HEK293 (cell line): ENCODE results near the gene DEFB132.
A peak's percentile ranks its signal among the peaks of the same experiment; 100 is the strongest.

Experiments
- CTCF ChIA-PET: fragments of 350-600 bp; formaldehyde crosslinking; extraction: SDS; loops from one replicate; lab custom pipeline; 2021; ENCODE audit warnings: antibody characterized with exemption; lab: Yijun Ruan, JAX
- POLR2A ChIA-PET: fragments of 300-600 bp; formaldehyde crosslinking; extraction: SDS; loops from one replicate; lab custom pipeline; 2020; ENCODE audit warnings: antibody characterized with exemption, inconsistent platforms; lab: Yijun Ruan, JAX
- H3K27ac ChIP-seq: fragments of 200-500 bp; sonication (Bioruptor generic); 2 replicates; pipeline ENCODE4 v1.5.1; 2014; ENCODE audit warnings: low read depth, low read length, control low read depth, inconsistent platforms; ENCODE audit errors: extremely low read depth
- H3K36me3 ChIP-seq, 2 experiments: fragments of 200-500 bp in 1 of 2; sonication (Bioruptor generic) in 1 of 2; 1 replicate in 1 of 2; 2 replicates in 1 of 2; pipeline ENCODE4 v1.5.1; 2014 to 2017; ENCODE audit warnings: inconsistent platforms in 2 of 2, low read length in 2 of 2; ENCODE audit not compliant: control insufficient read depth in 2 of 2, insufficient read depth in 1 of 2
- H3K4me1 ChIP-seq: fragments of 200-500 bp; sonication (Bioruptor generic); 2 replicates; pipeline ENCODE4 v1.5.1; 2014; ENCODE audit warnings: mild to moderate bottlenecking, low read length, inconsistent platforms; ENCODE audit not compliant: control insufficient read depth, insufficient read depth
- H3K4me3 ChIP-seq: 2 replicates; pipeline ENCODE4 v1.5.1; 2011; ENCODE audit warnings: low read depth, mild to moderate bottlenecking, control low read depth, low read length, moderate library complexity
- H3K9me3 ChIP-seq: fragments of 200-500 bp; sonication (Bioruptor generic); 2 replicates; pipeline ENCODE4 v1.5.1; 2014; ENCODE audit warnings: low read depth, low read length, inconsistent platforms; ENCODE audit not compliant: control insufficient read depth, insufficient read depth
- BCL11A ChIP-seq: fragments of 450-650 bp; formaldehyde crosslinking; IDR thresholded peaks from 2 replicates; pipeline ENCODE4 v1.5.1; 2016; ENCODE audit warnings: low read depth, missing biosample characterization, missing genetic modification characterization
- CTCF ChIP-seq: fragments of 450-650 bp; formaldehyde crosslinking; IDR thresholded peaks from 2 replicates; pipeline ENCODE4 v1.5.1; 2016; ENCODE audit warnings: missing biosample characterization, missing genetic modification characterization
- GLI2 ChIP-seq: fragments of 450-650 bp; formaldehyde crosslinking; IDR thresholded peaks from 2 replicates; pipeline ENCODE4; 2017; ENCODE audit warnings: missing biosample characterization, missing genetic modification characterization, low read depth, borderline replicate concordance
- GLIS2 ChIP-seq: fragments of 450-650 bp; formaldehyde crosslinking; IDR thresholded peaks from 2 replicates; pipeline ENCODE4 v1.5.1; 2016; ENCODE audit warnings: missing biosample characterization, missing genetic modification characterization
- IKZF3 ChIP-seq: fragments of 450-650 bp; IDR thresholded peaks from 2 replicates; pipeline ENCODE4 v1.5.0; 2018; ENCODE audit warnings: missing biosample characterization, mild to moderate bottlenecking, missing genetic modification characterization, moderate library complexity
- KLF1 ChIP-seq: fragments of 450-650 bp; formaldehyde crosslinking; IDR thresholded peaks from 2 replicates; pipeline ENCODE4 v1.5.1; 2016; ENCODE audit warnings: missing biosample characterization, missing genetic modification characterization
- SP2 ChIP-seq: fragments of 450-650 bp; formaldehyde crosslinking; IDR thresholded peaks from 2 replicates; pipeline ENCODE4 v1.5.1; 2016; ENCODE audit warnings: missing biosample characterization, missing genetic modification characterization
- SP3 ChIP-seq: fragments of 450-650 bp; formaldehyde crosslinking; IDR thresholded peaks from 2 replicates; pipeline ENCODE4 v1.5.1; 2016; ENCODE audit warnings: missing biosample characterization, missing genetic modification characterization
- ZBTB20 ChIP-seq: fragments of 450-650 bp; formaldehyde crosslinking; IDR thresholded peaks from 2 replicates; pipeline ENCODE4 v1.5.1; 2016; ENCODE audit warnings: missing biosample characterization, missing genetic modification characterization
- ZBTB48 ChIP-seq: fragments of 450-650 bp; formaldehyde crosslinking; IDR thresholded peaks from 2 replicates; pipeline ENCODE4 v1.5.1; 2016; ENCODE audit warnings: missing biosample characterization, missing genetic modification characterization
- ZBTB7A ChIP-seq: fragments of 450-650 bp; formaldehyde crosslinking; IDR thresholded peaks from 2 replicates; pipeline ENCODE4 v1.5.1; 2016; ENCODE audit warnings: low read depth, missing biosample characterization, missing genetic modification characterization
- ZEB2 ChIP-seq: fragments of 450-650 bp; formaldehyde crosslinking; IDR thresholded peaks from 2 replicates; pipeline ENCODE4 v1.5.1; 2016; ENCODE audit warnings: missing biosample characterization, missing genetic modification characterization
- ZNF2 ChIP-seq: fragments of 450-650 bp; formaldehyde crosslinking; IDR thresholded peaks from 2 replicates; pipeline ENCODE4 v1.5.1; 2016; ENCODE audit warnings: missing biosample characterization, missing genetic modification characterization
- ZNF221 ChIP-seq: fragments of 450-650 bp; formaldehyde crosslinking; IDR thresholded peaks from 2 replicates; pipeline ENCODE4 v1.5.1; 2017; ENCODE audit warnings: missing biosample characterization, missing genetic modification characterization, borderline replicate concordance
- ZNF335 ChIP-seq: fragments of 450-650 bp; formaldehyde crosslinking; conservative IDR thresholded peaks from 2 replicates; pipeline ENCODE4 v1.5.1; 2016; ENCODE audit warnings: missing biosample characterization, missing genetic modification characterization
- ZNF600 ChIP-seq: fragments of 450-650 bp; formaldehyde crosslinking; IDR thresholded peaks from 2 replicates; pipeline ENCODE4 v1.5.1; 2016; ENCODE audit warnings: missing biosample characterization, missing genetic modification characterization
- ZNF610 ChIP-seq: fragments of 450-650 bp; formaldehyde crosslinking; IDR thresholded peaks from 2 replicates; pipeline ENCODE4 v1.5.1; 2016; ENCODE audit warnings: missing biosample characterization, missing genetic modification characterization, borderline replicate concordance
- ZNF664 ChIP-seq: fragments of 450-650 bp; formaldehyde crosslinking; IDR thresholded peaks from 2 replicates; pipeline ENCODE4 v1.5.1; 2016; ENCODE audit warnings: missing biosample characterization, missing genetic modification characterization
- ZNF777 ChIP-seq: fragments of 450-650 bp; formaldehyde crosslinking; IDR thresholded peaks from 2 replicates; pipeline ENCODE4 v1.5.1; 2017; ENCODE audit warnings: missing biosample characterization, missing genetic modification characterization, borderline replicate concordance
- ZXDB ChIP-seq: fragments of 450-650 bp; formaldehyde crosslinking; IDR thresholded peaks from 2 replicates; pipeline ENCODE4 v1.5.1; 2016; ENCODE audit warnings: missing biosample characterization, missing genetic modification characterization
- TF ChIP-seq, protein P1 (sequence below): fragments of 450-650 bp; formaldehyde crosslinking; IDR thresholded peaks from 2 replicates; pipeline ENCODE4 v1.5.1; 2017; ENCODE audit warnings: missing biosample characterization, missing genetic modification characterization
- TF ChIP-seq, protein P2 (sequence below): fragments of 450-650 bp; formaldehyde crosslinking; IDR thresholded peaks from 2 replicates; pipeline ENCODE4 v1.5.1; 2016; ENCODE audit warnings: missing biosample characterization, missing genetic modification characterization, borderline replicate concordance
- TF ChIP-seq, protein P3 (sequence below): fragments of 450-650 bp; formaldehyde crosslinking; IDR thresholded peaks from 2 replicates; pipeline ENCODE4 v1.5.1; 2016; ENCODE audit warnings: missing biosample characterization, missing genetic modification characterization
- TF ChIP-seq, protein P4 (sequence below): fragments of 450-650 bp; formaldehyde crosslinking; IDR thresholded peaks from 2 replicates; pipeline ENCODE4 v1.5.1; 2017; ENCODE audit warnings: missing biosample characterization, missing genetic modification characterization

The DEFB132 gene

DNA sequence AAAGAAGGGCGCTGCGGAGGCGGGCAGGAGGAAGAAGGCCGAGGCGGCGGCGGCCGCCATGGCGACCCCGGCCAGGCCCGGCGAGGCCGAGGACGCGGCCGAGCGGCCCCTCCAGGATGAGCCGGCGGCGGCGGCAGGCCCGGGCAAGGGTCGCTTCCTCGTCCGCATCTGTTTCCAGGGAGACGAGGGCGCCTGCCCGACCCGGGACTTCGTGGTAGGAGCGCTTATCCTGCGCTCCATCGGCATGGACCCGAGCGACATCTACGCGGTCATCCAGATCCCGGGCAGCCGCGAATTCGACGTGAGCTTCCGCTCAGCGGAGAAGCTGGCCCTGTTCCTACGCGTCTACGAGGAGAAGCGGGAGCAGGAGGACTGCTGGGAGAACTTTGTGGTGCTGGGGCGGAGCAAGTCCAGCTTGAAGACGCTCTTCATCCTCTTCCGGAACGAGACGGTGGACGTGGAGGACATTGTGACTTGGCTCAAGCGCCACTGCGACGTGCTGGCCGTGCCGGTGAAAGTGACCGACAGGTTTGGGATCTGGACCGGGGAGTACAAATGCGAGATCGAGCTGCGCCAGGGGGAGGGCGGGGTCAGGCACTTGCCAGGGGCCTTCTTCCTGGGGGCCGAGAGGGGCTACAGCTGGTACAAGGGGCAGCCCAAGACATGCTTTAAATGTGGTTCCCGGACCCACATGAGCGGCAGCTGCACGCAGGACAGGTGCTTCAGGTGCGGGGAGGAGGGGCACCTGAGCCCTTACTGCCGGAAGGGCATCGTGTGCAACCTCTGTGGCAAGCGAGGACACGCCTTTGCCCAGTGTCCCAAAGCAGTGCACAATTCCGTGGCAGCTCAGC lies 40.6 kb downstream of the DEFB132 start:
- CTCF ChIA-PET: interaction anchor here (1.0 to 2.9 kb wide), 2 partner anchors 31 to 33 kb away, joined by 4 to 15 read pairs; no protein-coding TSS in a partner anchor
- POLR2A ChIA-PET: interaction anchor here (0.6 to 6.2 kb wide), 6 partner anchors 10 to 245 kb away, joined by 3 to 74 read pairs (median 3); partner anchors contain the start of genes NRSN2 and SOX12
- peak; percentile 46 for TF ChIP-seq ZXDB (tag by site-specific recombination)
- TF ChIP-seq GLIS2 (tag by site-specific recombination): peak; percentile 71
- TF ChIP-seq ZNF664 (tag by site-specific recombination): no peak
- peak; percentile 42; the same call in 1 of the 2 replicates for TF ChIP-seq BCL11A (tag by site-specific recombination)
- TF ChIP-seq KLF1 (tag by site-specific recombination): no peak; the same call in 1 of the 2 replicates
- TF ChIP-seq ZEB2: peak; percentile 53; the same call in 1 of the 2 replicates
- TF ChIP-seq GLI2: no peak
- peak; percentile 30; the same call in 1 of the 2 replicates for TF ChIP-seq ZNF610 (tag by site-specific recombination)
- peak; percentile 44; the same call in 1 of the 2 replicates for TF ChIP-seq SP3 (tag by site-specific recombination)
- TF ChIP-seq ZNF777 (tag by site-specific recombination): peak; percentile 66; the same call in 1 of the 2 replicates
- TF ChIP-seq ZBTB7A: no peak
- TF ChIP-seq SP2 (tag by site-specific recombination): peak; percentile 38; the same call in 1 of the 2 replicates
- TF ChIP-seq ZNF2: peak; percentile 47; the same call in 1 of the 2 replicates
- peak; percentile 32; the same call in 1 of the 2 replicates for TF ChIP-seq CTCF
- TF ChIP-seq, protein P1, sequence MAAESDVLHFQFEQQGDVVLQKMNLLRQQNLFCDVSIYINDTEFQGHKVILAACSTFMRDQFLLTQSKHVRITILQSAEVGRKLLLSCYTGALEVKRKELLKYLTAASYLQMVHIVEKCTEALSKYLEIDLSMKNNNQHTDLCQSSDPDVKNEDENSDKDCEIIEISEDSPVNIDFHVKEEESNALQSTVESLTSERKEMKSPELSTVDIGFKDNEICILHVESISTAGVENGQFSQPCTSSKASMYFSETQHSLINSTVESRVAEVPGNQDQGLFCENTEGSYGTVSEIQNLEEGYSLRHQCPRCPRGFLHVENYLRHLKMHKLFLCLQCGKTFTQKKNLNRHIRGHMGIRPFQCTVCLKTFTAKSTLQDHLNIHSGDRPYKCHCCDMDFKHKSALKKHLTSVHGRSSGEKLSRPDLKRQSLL (tag by site-specific recombination): peak; percentile 78
- TF ChIP-seq, protein P2, sequence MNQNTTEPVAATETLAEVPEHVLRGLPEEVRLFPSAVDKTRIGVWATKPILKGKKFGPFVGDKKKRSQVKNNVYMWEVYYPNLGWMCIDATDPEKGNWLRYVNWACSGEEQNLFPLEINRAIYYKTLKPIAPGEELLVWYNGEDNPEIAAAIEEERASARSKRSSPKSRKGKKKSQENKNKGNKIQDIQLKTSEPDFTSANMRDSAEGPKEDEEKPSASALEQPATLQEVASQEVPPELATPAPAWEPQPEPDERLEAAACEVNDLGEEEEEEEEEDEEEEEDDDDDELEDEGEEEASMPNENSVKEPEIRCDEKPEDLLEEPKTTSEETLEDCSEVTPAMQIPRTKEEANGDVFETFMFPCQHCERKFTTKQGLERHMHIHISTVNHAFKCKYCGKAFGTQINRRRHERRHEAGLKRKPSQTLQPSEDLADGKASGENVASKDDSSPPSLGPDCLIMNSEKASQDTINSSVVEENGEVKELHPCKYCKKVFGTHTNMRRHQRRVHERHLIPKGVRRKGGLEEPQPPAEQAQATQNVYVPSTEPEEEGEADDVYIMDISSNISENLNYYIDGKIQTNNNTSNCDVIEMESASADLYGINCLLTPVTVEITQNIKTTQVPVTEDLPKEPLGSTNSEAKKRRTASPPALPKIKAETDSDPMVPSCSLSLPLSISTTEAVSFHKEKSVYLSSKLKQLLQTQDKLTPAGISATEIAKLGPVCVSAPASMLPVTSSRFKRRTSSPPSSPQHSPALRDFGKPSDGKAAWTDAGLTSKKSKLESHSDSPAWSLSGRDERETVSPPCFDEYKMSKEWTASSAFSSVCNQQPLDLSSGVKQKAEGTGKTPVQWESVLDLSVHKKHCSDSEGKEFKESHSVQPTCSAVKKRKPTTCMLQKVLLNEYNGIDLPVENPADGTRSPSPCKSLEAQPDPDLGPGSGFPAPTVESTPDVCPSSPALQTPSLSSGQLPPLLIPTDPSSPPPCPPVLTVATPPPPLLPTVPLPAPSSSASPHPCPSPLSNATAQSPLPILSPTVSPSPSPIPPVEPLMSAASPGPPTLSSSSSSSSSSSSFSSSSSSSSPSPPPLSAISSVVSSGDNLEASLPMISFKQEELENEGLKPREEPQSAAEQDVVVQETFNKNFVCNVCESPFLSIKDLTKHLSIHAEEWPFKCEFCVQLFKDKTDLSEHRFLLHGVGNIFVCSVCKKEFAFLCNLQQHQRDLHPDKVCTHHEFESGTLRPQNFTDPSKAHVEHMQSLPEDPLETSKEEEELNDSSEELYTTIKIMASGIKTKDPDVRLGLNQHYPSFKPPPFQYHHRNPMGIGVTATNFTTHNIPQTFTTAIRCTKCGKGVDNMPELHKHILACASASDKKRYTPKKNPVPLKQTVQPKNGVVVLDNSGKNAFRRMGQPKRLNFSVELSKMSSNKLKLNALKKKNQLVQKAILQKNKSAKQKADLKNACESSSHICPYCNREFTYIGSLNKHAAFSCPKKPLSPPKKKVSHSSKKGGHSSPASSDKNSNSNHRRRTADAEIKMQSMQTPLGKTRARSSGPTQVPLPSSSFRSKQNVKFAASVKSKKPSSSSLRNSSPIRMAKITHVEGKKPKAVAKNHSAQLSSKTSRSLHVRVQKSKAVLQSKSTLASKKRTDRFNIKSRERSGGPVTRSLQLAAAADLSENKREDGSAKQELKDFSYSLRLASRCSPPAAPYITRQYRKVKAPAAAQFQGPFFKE (tag by site-specific recombination): no peak
- TF ChIP-seq, protein P3, sequence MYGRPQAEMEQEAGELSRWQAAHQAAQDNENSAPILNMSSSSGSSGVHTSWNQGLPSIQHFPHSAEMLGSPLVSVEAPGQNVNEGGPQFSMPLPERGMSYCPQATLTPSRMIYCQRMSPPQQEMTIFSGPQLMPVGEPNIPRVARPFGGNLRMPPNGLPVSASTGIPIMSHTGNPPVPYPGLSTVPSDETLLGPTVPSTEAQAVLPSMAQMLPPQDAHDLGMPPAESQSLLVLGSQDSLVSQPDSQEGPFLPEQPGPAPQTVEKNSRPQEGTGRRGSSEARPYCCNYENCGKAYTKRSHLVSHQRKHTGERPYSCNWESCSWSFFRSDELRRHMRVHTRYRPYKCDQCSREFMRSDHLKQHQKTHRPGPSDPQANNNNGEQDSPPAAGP (tag by site-specific recombination): peak; percentile 19; the same call in 1 of the 2 replicates
- TF ChIP-seq ZBTB48: peak; percentile 92; the same call in 1 of the 2 replicates
- peak; percentile 85 for TF ChIP-seq ZNF600
- TF ChIP-seq, protein P4, sequence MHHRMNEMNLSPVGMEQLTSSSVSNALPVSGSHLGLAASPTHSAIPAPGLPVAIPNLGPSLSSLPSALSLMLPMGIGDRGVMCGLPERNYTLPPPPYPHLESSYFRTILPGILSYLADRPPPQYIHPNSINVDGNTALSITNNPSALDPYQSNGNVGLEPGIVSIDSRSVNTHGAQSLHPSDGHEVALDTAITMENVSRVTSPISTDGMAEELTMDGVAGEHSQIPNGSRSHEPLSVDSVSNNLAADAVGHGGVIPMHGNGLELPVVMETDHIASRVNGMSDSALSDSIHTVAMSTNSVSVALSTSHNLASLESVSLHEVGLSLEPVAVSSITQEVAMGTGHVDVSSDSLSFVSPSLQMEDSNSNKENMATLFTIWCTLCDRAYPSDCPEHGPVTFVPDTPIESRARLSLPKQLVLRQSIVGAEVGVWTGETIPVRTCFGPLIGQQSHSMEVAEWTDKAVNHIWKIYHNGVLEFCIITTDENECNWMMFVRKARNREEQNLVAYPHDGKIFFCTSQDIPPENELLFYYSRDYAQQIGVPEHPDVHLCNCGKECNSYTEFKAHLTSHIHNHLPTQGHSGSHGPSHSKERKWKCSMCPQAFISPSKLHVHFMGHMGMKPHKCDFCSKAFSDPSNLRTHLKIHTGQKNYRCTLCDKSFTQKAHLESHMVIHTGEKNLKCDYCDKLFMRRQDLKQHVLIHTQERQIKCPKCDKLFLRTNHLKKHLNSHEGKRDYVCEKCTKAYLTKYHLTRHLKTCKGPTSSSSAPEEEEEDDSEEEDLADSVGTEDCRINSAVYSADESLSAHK (tag by site-specific recombination): no peak; the same call in 1 of the 2 replicates
- TF ChIP-seq ZNF335: peak; percentile 82
- no peak for TF ChIP-seq IKZF3
- no peak for TF ChIP-seq ZNF221 (tag by site-specific recombination)
- peak; percentile 86 for TF ChIP-seq ZBTB20 (tag by site-specific recombination)

More for the DNA sequence above, 40.6 kb downstream of the DEFB132 start:
- Histone ChIP-seq H3K9me3 (no peaks in the 10 kb centered on the region), H3K27ac (peak overlapping the region; percentile 98), H3K4me1 (peaks cover 27% of the 10 kb centered on the region), H3K4me3 (peak overlapping the region; percentile 53), H3K36me3 (peaks cover 0 to 15% of the 10 kb centered on the region in 2 experiments; a peak in 1 of 3 replicates)
